H1 (cell line): ENCODE data around the gene ANKMY2. TPM values are rescaled to one million over a fixed set of nuclear protein-coding genes. Genes with fewer than 3 reads are reported as not detected.
A peak's percentile ranks its signal among the peaks of the same experiment; 100 is the strongest.

ENCODE experiments used
- CTCF ChIA-PET: fragments of 300-600 bp; sonication (Branson Sonifier 250); formaldehyde crosslinking; loops from one replicate; lab custom pipeline; 2021; ENCODE audit not compliant: partially characterized antibody; lab: Charles Lee
- POLR2A ChIA-PET: fragments of 300-600 bp; sonication (Branson Sonifier 250); formaldehyde crosslinking; loops from one replicate; lab custom pipeline; 2021; ENCODE audit warnings: inconsistent platforms; ENCODE audit not compliant: partially characterized antibody; lab: Charles Lee
- DNase-seq, 2 experiments: peaks; one replicate each; pipeline versions ENCODE4 v3.0.0 to v3.0.0-alpha.2; 2010 to 2022; ENCODE audit warnings: low spot score in 2 of 2, low read depth in 1 of 2, mixed read lengths in 1 of 2
- FAIRE-seq: peaks from 2 replicates; lab custom pipeline; 2011; peaks lifted over from hg19 to GRCh38; lab: Jason Lieb, UNC
- H2AFZ ChIP-seq: 2 replicates; pipeline ENCODE4 v1.8.1; 2012; ENCODE audit warnings: low read length, inconsistent platforms
- H2AK5ac ChIP-seq: 2 replicates; pipeline ENCODE4 v1.6.1; 2013; ENCODE audit warnings: low read depth, low read length
- H2BK120ac ChIP-seq: replicated peaks from 2 replicates; pipeline ENCODE3; 2013; ENCODE audit warnings: low read depth, low read length, inconsistent platforms
- H2BK12ac ChIP-seq: 2 replicates; pipeline ENCODE4 v1.6.1; 2013; ENCODE audit warnings: low read depth, low read length
- H2BK15ac ChIP-seq: 2 replicates; pipeline ENCODE4 v1.6.1; 2013; ENCODE audit warnings: low read length
- H2BK20ac ChIP-seq: 2 replicates; pipeline ENCODE4 v1.6.1; 2013; ENCODE audit warnings: low read length
- H2BK5ac ChIP-seq: 2 replicates; pipeline ENCODE4 v1.6.1; 2013; ENCODE audit warnings: low read depth, low read length
- H3K14ac ChIP-seq: 2 replicates; pipeline ENCODE4 v1.6.1; 2013; ENCODE audit warnings: inconsistent platforms; ENCODE audit not compliant: insufficient read length
- H3K18ac ChIP-seq: 2 replicates; pipeline ENCODE4 v1.6.1; 2013; ENCODE audit warnings: low read length; ENCODE audit errors: extremely low read depth
- H3K23ac ChIP-seq: 2 replicates; pipeline ENCODE4 v1.6.1; 2013; ENCODE audit warnings: inconsistent platforms; ENCODE audit not compliant: insufficient read length
- H3K23me2 ChIP-seq: 2 replicates; pipeline ENCODE4 v1.6.1; 2013; ENCODE audit warnings: low read depth, low read length
- H3K27ac ChIP-seq: 2 replicates; pipeline ENCODE4 v1.6.1; 2011; ENCODE audit warnings: low read depth, low read length, inconsistent platforms
- H3K27me3 ChIP-seq, 4 experiments: replicated peaks in 1 of 4; 1 replicate in 1 of 4; 2 replicates in 3 of 4; pipeline versions ENCODE4 v1.6.1 to v1.8.1; 2011 to 2013; ENCODE audit warnings: low read length in 3 of 4, mild to moderate bottlenecking in 3 of 4, inconsistent platforms in 2 of 4, mixed read lengths in 2 of 4, moderate library complexity in 1 of 4; ENCODE audit not compliant: control insufficient read depth in 3 of 4, insufficient read depth in 3 of 4; ENCODE audit errors: extremely low read depth in 1 of 4
- H3K36me3 ChIP-seq, 4 experiments: 2 replicates each; pipeline versions ENCODE4 v1.6.1 to v1.8.1; 2011 to 2013; ENCODE audit warnings: mild to moderate bottlenecking in 4 of 4, low read length in 3 of 4, moderate library complexity in 2 of 4, control low read depth in 1 of 4, inconsistent platforms in 1 of 4; ENCODE audit not compliant: insufficient read depth in 4 of 4, control insufficient read depth in 2 of 4
- H3K4ac ChIP-seq: replicated peaks from 2 replicates; pipeline ENCODE3; 2013; ENCODE audit warnings: low read length, low read depth, mixed read lengths, inconsistent platforms; ENCODE audit not compliant: insufficient read length
- H3K4me1 ChIP-seq, 4 experiments: replicated peaks in 1 of 4; 1 replicate in 1 of 4; 2 replicates in 3 of 4; pipeline versions ENCODE4 v1.6.1 to v1.8.1; 2011 to 2013; ENCODE audit warnings: low read length in 3 of 4, inconsistent platforms in 2 of 4, mixed read lengths in 1 of 4; ENCODE audit not compliant: insufficient read depth in 4 of 4, control insufficient read depth in 3 of 4
- H3K4me2 ChIP-seq, 2 experiments: 2 replicates each; pipeline versions ENCODE4 v1.6.1 to v1.8.1; 2011 to 2013; ENCODE audit warnings: low read depth in 2 of 2, low read length in 2 of 2, control low read depth in 1 of 2, inconsistent platforms in 1 of 2, mild to moderate bottlenecking in 1 of 2; ENCODE audit not compliant: insufficient read depth in 1 of 2
- H3K4me3 ChIP-seq, 4 experiments: fragments of 200-600, 300-600 bp in 1 of 4; sonication (generic), shearing (Covaris generic), sonication (Bioruptor Twin) in 1 of 4; 2 replicates each; pipeline versions ENCODE4 v1.5.1 to v1.8.1; 2011 to 2016; ENCODE audit warnings: low read length in 4 of 4, low read depth in 3 of 4, control low read depth in 2 of 4, inconsistent platforms in 2 of 4, mild to moderate bottlenecking in 2 of 4, mixed read lengths in 1 of 4, moderate library complexity in 1 of 4; ENCODE audit not compliant: insufficient read depth in 2 of 4; ENCODE audit errors: extremely low read depth in 1 of 4
- H3K56ac ChIP-seq: replicated peaks from 2 replicates; pipeline ENCODE3; 2013; ENCODE audit warnings: low read depth, mild to moderate bottlenecking, mixed read lengths, low read length, inconsistent platforms; ENCODE audit not compliant: insufficient read length
- H3K79me1 ChIP-seq: 2 replicates; pipeline ENCODE4 v1.6.1; 2013; ENCODE audit warnings: low read depth, low read length, control low read depth
- H3K79me2 ChIP-seq, 2 experiments: 2 replicates each; pipeline versions ENCODE4 v1.6.1 to v1.8.1; 2012 to 2013; ENCODE audit warnings: low read length in 2 of 2, mild to moderate bottlenecking in 2 of 2, inconsistent platforms in 1 of 2; ENCODE audit not compliant: insufficient read depth in 2 of 2, control insufficient read depth in 1 of 2
- H3K9ac ChIP-seq, 4 experiments: replicated peaks in 1 of 4; 1 replicate in 1 of 4; 2 replicates in 3 of 4; pipeline versions ENCODE4 v1.6.1 to v1.8.1; 2011 to 2013; ENCODE audit warnings: low read depth in 3 of 4, low read length in 3 of 4, control low read depth in 2 of 4, mild to moderate bottlenecking in 2 of 4, moderate library complexity in 2 of 4, inconsistent platforms in 1 of 4; ENCODE audit errors: extremely low read depth in 1 of 4
- H3K9me3 ChIP-seq, 2 experiments: 2 replicates each; pipeline versions ENCODE4 v1.6.1 to v1.8.1; 2012 to 2013; ENCODE audit warnings: mild to moderate bottlenecking in 2 of 2, moderate library complexity in 2 of 2, control low read depth in 1 of 2, inconsistent platforms in 1 of 2, low read depth in 1 of 2, low read length in 1 of 2, mixed read lengths in 1 of 2; ENCODE audit not compliant: insufficient read depth in 2 of 2
- H4K20me1 ChIP-seq, 2 experiments: replicated peaks in 1 of 2; 2 replicates each; pipeline versions ENCODE3 to v1.8.1; 2011 to 2013; ENCODE audit warnings: inconsistent platforms in 2 of 2, low read length in 2 of 2, mild to moderate bottlenecking in 1 of 2; ENCODE audit not compliant: insufficient read depth in 2 of 2, control insufficient read depth in 1 of 2
- H4K5ac ChIP-seq: 2 replicates; pipeline ENCODE4 v1.6.1; 2013; ENCODE audit warnings: low read length, low read depth, mixed read lengths, inconsistent platforms; ENCODE audit not compliant: insufficient read length
- H4K8ac ChIP-seq: 2 replicates; pipeline ENCODE4 v1.8.0; 2013; ENCODE audit warnings: mild to moderate bottlenecking, moderate library complexity, low read length, inconsistent platforms; ENCODE audit not compliant: insufficient read depth; ENCODE audit errors: extremely low read depth
- H4K91ac ChIP-seq: replicated peaks from 2 replicates; pipeline ENCODE3; 2013; ENCODE audit warnings: low read length, mixed read lengths, inconsistent platforms; ENCODE audit not compliant: insufficient read length
- BRCA1 ChIP-seq: IDR thresholded peaks from 2 replicates; pipeline ENCODE4 v1.6.1; 2012; ENCODE audit warnings: low read depth, low read length, improper control_type of control experiment
- CBX5 ChIP-seq: fragments of 300-800, 300-1000 bp; sonication (generic); IDR thresholded peaks from 2 replicates; pipeline ENCODE4 v1.7.1; 2016; ENCODE audit warnings: antibody characterized with exemption, low read length, low read depth
- CREB1 ChIP-seq: IDR thresholded peaks from 2 replicates; pipeline ENCODE4 v1.6.1; 2012; ENCODE audit warnings: inconsistent platforms
- GABPA ChIP-seq: IDR thresholded peaks from 2 replicates; pipeline ENCODE4 v1.6.1; 2011; ENCODE audit warnings: mild to moderate bottlenecking, low read length, moderate library complexity, borderline replicate concordance; ENCODE audit not compliant: insufficient read depth
- HDAC6 ChIP-seq: IDR thresholded peaks from one replicate; pipeline ENCODE4 v1.7.1; 2012; ENCODE audit warnings: low read depth, mild to moderate bottlenecking, inconsistent platforms, low read length, moderate library complexity
- PHF8 ChIP-seq: fragments of 200-600 bp; sonication (generic); conservative IDR thresholded peaks from 2 replicates; pipeline ENCODE4 v1.7.1; 2012; ENCODE audit warnings: low read depth, mild to moderate bottlenecking, inconsistent platforms, low read length, moderate library complexity
- POLR2AphosphoS5 ChIP-seq: IDR thresholded peaks from 2 replicates; pipeline ENCODE4 v1.6.1; 2011; ENCODE audit warnings: low read depth, low read length
- SAP30 ChIP-seq: fragments of 300-600 bp; sonication (generic); IDR thresholded peaks from 2 replicates; pipeline ENCODE4 v1.7.1; 2012; ENCODE audit warnings: low read length, moderate library complexity, mild to moderate bottlenecking, inconsistent platforms; ENCODE audit not compliant: insufficient read depth, insufficient replicate concordance
- SIRT6 ChIP-seq: IDR thresholded peaks from one replicate; pipeline ENCODE4 v1.7.1; 2012; ENCODE audit warnings: low read length, inconsistent platforms
- SP1 ChIP-seq: IDR thresholded peaks from 2 replicates; pipeline ENCODE4 v1.6.1; 2011; ENCODE audit warnings: low read depth, low read length
- SUZ12 ChIP-seq: fragments of 200-600 bp; sonication (generic); IDR thresholded peaks from 2 replicates; pipeline ENCODE4 v1.6.1; 2012; ENCODE audit warnings: mild to moderate bottlenecking, inconsistent platforms, low read length, moderate library complexity, mixed read lengths
- TCF12 ChIP-seq: IDR thresholded peaks from 2 replicates; pipeline ENCODE4 v1.6.1; 2011; ENCODE audit warnings: low read depth, mild to moderate bottlenecking, low read length
- YY1 ChIP-seq: IDR thresholded peaks from 2 replicates; pipeline ENCODE4 v1.6.1; 2011; ENCODE audit warnings: low read depth, mild to moderate bottlenecking, low read length
- WGBS, 2 experiments: shearing (Covaris generic) in 1 of 2; methylation state at CpG; one replicate each; pipeline versions ENCODE4 v1.1.6 to v1.1.7; 2013 to 2015; ENCODE audit warnings: low lambda C conversion rate in 2 of 2, mixed read lengths in 2 of 2, inconsistent platforms in 1 of 2, low coverage in 1 of 2, missing lambda C conversion rate in 1 of 2; ENCODE audit not compliant: insufficient replicate concordance in 2 of 2, insufficient coverage in 1 of 2, insufficient read length in 1 of 2; ENCODE audit errors: extremely low coverage in 1 of 2, missing lambda C conversion rate in 1 of 2; 5-methylcytosine and 5-hydroxymethylcytosine counted together
- polyA plus RNA-seq, 7 experiments: library from polyadenylated mRNA; depleted of rRNA in 3 of 7; stranded (reverse) in 5 of 7; unstranded in 2 of 7; fragments of >200 nt in 5 of 7; fragments of 200-250 nt in 2 of 7; gene quantifications; 1 replicate in 5 of 7; 2 replicates in 1 of 7; 4 replicates in 1 of 7; pipeline versions ENCODE4 v1.2.1 to v1.2.3, GENCODE V29; 2011 to 2013; ENCODE audit warnings: missing spikeins in 2 of 7, mixed read lengths in 2 of 7
- total RNA-seq: library from RNA; stranded (reverse); fragmentation: NEBNext Ultra II Directional; extraction: Animal tissue kit (Norgen Biotek cat#: 25700); gene quantifications from 2 replicates; pipeline ENCODE4 v1.2.1, GENCODE V29; 2021

ANKMY2 gene
- total and polyA plus RNA-seq, 2 of the 8 experiments (the other 6 are each of a cell fraction or from before 2014, with no cell fraction given): 5.2 to 9.3 TPM

DNA sequence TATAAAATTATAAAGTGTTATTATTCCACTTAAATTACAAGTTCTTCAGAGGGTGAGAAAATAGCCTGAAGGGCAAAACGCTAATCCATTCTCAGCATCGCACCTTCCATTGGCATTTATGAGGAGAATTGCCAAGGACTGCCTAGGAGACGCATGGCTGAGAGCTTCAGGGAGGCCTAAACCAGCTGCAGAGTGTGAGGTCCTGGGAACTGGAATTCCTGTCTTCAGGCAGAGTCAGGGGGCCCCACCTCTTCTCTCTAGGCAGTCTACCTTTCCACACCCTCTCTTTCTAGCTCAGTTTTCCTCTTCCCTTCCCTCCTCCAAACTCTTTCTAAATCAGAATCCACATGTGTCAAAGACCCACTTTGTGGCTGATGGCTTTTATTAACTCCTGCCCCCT lies 83.6 kb downstream of the ANKMY2 start:
- FAIRE-seq: no peak

More for the DNA sequence above, 83.6 kb downstream of the ANKMY2 start:
- Histone ChIP-seq H3K27me3 (no peaks in the 10 kb centered on the region), H2AK5ac (no peak overlapping the region), H3K18ac (no peak overlapping the region), H3K79me2 (no peaks in the 10 kb centered on the region), H3K27ac (no peak overlapping the region), H3K4me2 (no peak overlapping the region), H4K20me1 (no peaks in the 10 kb centered on the region), H2BK20ac (no peak overlapping the region), H4K5ac (no peak overlapping the region), H3K14ac (no peak overlapping the region), H3K36me3 (no peaks in the 10 kb centered on the region), H2AFZ (peak overlapping the region; percentile 29; the same call in 1 of the 2 replicates), H3K9ac (no peak overlapping the region), H3K4me3 (no peak overlapping the region), H2BK12ac (no peak overlapping the region), H3K23ac (no peak overlapping the region), H3K9me3 (no peaks in the 10 kb centered on the region), H3K56ac (no peak overlapping the region), H3K79me1 (no peaks in the 10 kb centered on the region), H3K4ac (no peak overlapping the region), H4K8ac (no peak overlapping the region), H3K4me1 (no peaks in the 10 kb centered on the region), H2BK5ac (no peak overlapping the region), H4K91ac (no peak overlapping the region), H2BK15ac (no peak overlapping the region), H2BK120ac (no peak overlapping the region), H3K23me2 (no peaks in the 10 kb centered on the region)
- POLR2A ChIA-PET: no interaction called here
- TF ChIP-seq CREB1 (no peak), YY1 (no peak), SP1 (no peak), HDAC6 (no peak), BRCA1 (no peak), PHF8 (no peak), SIRT6 (no peak), SAP30 (no peak), CBX5 (no peak), TCF12 (no peak), GABPA (no peak), POLR2AphosphoS5 (no peak), SUZ12 (no peak)
- CTCF ChIA-PET: interaction anchor here (1.0 to 3.3 kb wide), 6 partner anchors 9 to 464 kb away, joined by 3 to 27 read pairs (median 5); no protein-coding TSS in a partner anchor
- DNase-seq: no peak
- WGBS, 2 experiments: 86% methylated on average over 3 of the region's 3 CpGs; no CpG with 5 or more reads in 1 of the 2 experiments
